Tibial nerve (tissue), 3 donors: ENCODE data around the gene MAN1B1.

Source experiments
- POLR2A ChIP-seq, 2 donors: fragments of 450-650 bp; IDR thresholded peaks; one replicate each; pipeline ENCODE4 v1.6.1; 2017; ENCODE audit warnings: antibody characterized with exemption in 2 of 2, mild to moderate bottlenecking in 2 of 2, moderate library complexity in 2 of 2
- TF ChIP-seq, protein P1 (sequence below), 5 experiments: fragments of 200-600 bp in 3 of 5; fragments of 450-650 bp in 2 of 5; sonication (generic) in 3 of 5; IDR thresholded peaks; one replicate each; pipeline ENCODE4 v1.5.1; 2016 to 2019; ENCODE audit warnings: antibody characterized with exemption in 5 of 5, mild to moderate bottlenecking in 3 of 5, moderate library complexity in 2 of 5

DNA sequence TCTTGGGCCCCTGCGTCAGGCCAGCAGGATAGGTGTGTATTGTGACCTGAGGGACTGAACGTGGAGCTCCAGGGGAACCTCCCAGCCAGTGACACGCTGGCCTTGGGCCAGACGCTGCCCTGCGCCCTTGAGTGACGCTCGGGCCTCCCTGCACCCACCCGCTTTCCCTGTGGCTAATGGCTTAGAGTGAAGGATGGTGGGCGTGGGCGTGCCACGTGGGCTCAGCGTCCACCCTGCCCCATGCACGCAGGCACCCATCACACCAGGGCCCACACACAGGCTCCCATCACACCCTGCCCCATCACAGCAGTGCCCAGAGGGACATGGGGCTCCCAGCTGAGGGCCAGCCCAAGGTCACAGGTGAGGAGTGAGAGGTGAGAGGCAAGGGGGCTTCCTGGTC, 49.8 kb upstream of the MAN1B1 start:
- TF ChIP-seq, protein P1, sequence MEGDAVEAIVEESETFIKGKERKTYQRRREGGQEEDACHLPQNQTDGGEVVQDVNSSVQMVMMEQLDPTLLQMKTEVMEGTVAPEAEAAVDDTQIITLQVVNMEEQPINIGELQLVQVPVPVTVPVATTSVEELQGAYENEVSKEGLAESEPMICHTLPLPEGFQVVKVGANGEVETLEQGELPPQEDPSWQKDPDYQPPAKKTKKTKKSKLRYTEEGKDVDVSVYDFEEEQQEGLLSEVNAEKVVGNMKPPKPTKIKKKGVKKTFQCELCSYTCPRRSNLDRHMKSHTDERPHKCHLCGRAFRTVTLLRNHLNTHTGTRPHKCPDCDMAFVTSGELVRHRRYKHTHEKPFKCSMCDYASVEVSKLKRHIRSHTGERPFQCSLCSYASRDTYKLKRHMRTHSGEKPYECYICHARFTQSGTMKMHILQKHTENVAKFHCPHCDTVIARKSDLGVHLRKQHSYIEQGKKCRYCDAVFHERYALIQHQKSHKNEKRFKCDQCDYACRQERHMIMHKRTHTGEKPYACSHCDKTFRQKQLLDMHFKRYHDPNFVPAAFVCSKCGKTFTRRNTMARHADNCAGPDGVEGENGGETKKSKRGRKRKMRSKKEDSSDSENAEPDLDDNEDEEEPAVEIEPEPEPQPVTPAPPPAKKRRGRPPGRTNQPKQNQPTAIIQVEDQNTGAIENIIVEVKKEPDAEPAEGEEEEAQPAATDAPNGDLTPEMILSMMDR (IDR thresholded peaks at IDR 0.05) = no peak
- no peak for TF ChIP-seq POLR2A (IDR thresholded peaks at IDR 0.05)
